GM18508 (cell line): ENCODE measurements around the gene RAD50.
"Not testable (repeated sequence)": the region's sequence is repeated elsewhere in the genome, so short reads cannot be mapped to it uniquely, and the experiment has no call there.

Source experiments
- ATAC-seq: cut with Tn5 transposase; IDR thresholded peaks from one replicate; pipeline ENCODE4 v1.9.1; 2021; ENCODE audit warnings: moderate number of reproducible peaks; ENCODE audit not compliant: insufficient read depth, unreplicated experiment

RAD50 gene

GRCh38 chr5:132556153-132556762 is 519 bp upstream of the RAD50 start:
- ATAC-seq = no peak

GRCh38 chr5:132557478-132558172 is 848 bp downstream of the RAD50 start:
- ATAC-seq = no peak

- ATAC-seq = no peak
Measured at GRCh38 chr5:132559383-132560060, 2.7 kb downstream of the RAD50 start.

GRCh38 chr5:132561601-132562000 is 4.8 kb downstream of the RAD50 start:
- ATAC-seq = no peak

GRCh38 chr5:132564555-132564954 is 7.8 kb downstream of the RAD50 start:
- ATAC-seq = not testable (repeated sequence)

- ATAC-seq = no peak
Measured at GRCh38 chr5:132566657-132567056, 9.9 kb downstream of the RAD50 start.

GRCh38 chr5:132576123-132576522 is 19.3 kb downstream of the RAD50 start:
- ATAC-seq = no peak

GRCh38 chr5:132584560-132584959 is 27.8 kb downstream of the RAD50 start:
- ATAC-seq = not testable (repeated sequence)

GRCh38 chr5:132586063-132586462 is 29.3 kb downstream of the RAD50 start:
- ATAC-seq = no peak

- ATAC-seq = no peak
Measured at GRCh38 chr5:132589467-132589866, 32.7 kb downstream of the RAD50 start.

GRCh38 chr5:132591145-132591544 is 34.4 kb downstream of the RAD50 start:
- ATAC-seq = no peak

- no peak for ATAC-seq
Measured at GRCh38 chr5:132592521-132592920, 35.7 kb downstream of the RAD50 start.

GRCh38 chr5:132594170-132594569 is 37.4 kb downstream of the RAD50 start:
- no peak for ATAC-seq

GRCh38 chr5:132595624-132596023 is 38.8 kb downstream of the RAD50 start:
- no peak for ATAC-seq

- ATAC-seq = no peak
Measured at GRCh38 chr5:132601071-132601728, 44.4 kb downstream of the RAD50 start.

- no peak for ATAC-seq
Measured at GRCh38 chr5:132607095-132607494, 50.3 kb downstream of the RAD50 start.

- no peak for ATAC-seq
Measured at GRCh38 chr5:132608107-132608506, 51.3 kb downstream of the RAD50 start.

- no peak for ATAC-seq
Measured at GRCh38 chr5:132611965-132612364, 55.2 kb downstream of the RAD50 start.

- no peak for ATAC-seq
Measured at GRCh38 chr5:132612846-132613245, 56.1 kb downstream of the RAD50 start.

GRCh38 chr5:132621699-132622098 is 64.9 kb downstream of the RAD50 start:
- ATAC-seq = no peak

GRCh38 chr5:132622608-132623007 is 65.8 kb downstream of the RAD50 start:
- no peak for ATAC-seq
